Lung microvascular endothelial cell (primary cell): Measurements from ENCODE around the gene ZNF830. TPM values are rescaled to one million over a fixed set of nuclear protein-coding genes. Genes with fewer than 3 reads are reported as not detected.
"Not testable (repeated sequence)": the region's sequence is repeated elsewhere in the genome, so short reads cannot be mapped to it uniquely, and the experiment has no call there.

Experiments
- DNase-seq, 2 donors: peaks; one replicate each; pipeline versions ENCODE4 v3.0.0 to v3.0.0-alpha.2; 2010; ENCODE audit warnings: low read depth in 2 of 2
- total RNA-seq: library from RNA; depleted of rRNA; stranded (reverse); fragments of >200 nt; gene quantifications from 2 replicates; pipeline ENCODE4 v1.2.1, GENCODE V29; 2014

ZNF830 gene
- total RNA-seq = 7.8 and 13.9 TPM in 2 replicates

GRCh38 chr17:34961093-34961911 is at the start of gene ZNF830, which contains the start of gene CCT6B:
Gene ZNF830 (plus strand): TSS chr17:34961540. CDS start chr17:34961567, 27 bp downstream.
Gene CCT6B (minus strand): TSS chr17:34961460. CDS start chr17:34961393, 67 bp downstream.
- peak; percentile 97 to 98 for DNase-seq

- DNase-seq = no peak
These were observed 48.3 kb upstream of the ZNF830 start for GRCh38 chr17:34913001-34913400.

- DNase-seq = no peak
These were observed 45.2 kb upstream of the ZNF830 start for GRCh38 chr17:34916120-34916519.

- no peak for DNase-seq
These were observed 44.0 kb upstream of the ZNF830 start for GRCh38 chr17:34917381-34917780.

- no peak for DNase-seq
These were observed 40.7 kb upstream of the ZNF830 start for GRCh38 chr17:34920676-34921075.

- DNase-seq = no peak
These were observed 34.7 kb upstream of the ZNF830 start for GRCh38 chr17:34926661-34927060.

- no peak for DNase-seq
These were observed 31.1 kb upstream of the ZNF830 start for GRCh38 chr17:34930283-34930682.

GRCh38 chr17:34950780-34951179 is 10.6 kb upstream of the ZNF830 start:
- not testable (repeated sequence) for DNase-seq

- DNase-seq = no peak
These were observed 2.9 kb upstream of the ZNF830 start for GRCh38 chr17:34958438-34958837.

GRCh38 chr17:34974179-34974578 is 12.8 kb downstream of the ZNF830 start:
- DNase-seq = no peak

GRCh38 chr17:34974794-34975785 is 13.8 kb downstream of the ZNF830 start:
- no peak for DNase-seq

- DNase-seq = no peak
These were observed 17.8 kb downstream of the ZNF830 start for GRCh38 chr17:34979153-34979552.

GRCh38 chr17:34979650-34980352 is 18.5 kb downstream of the ZNF830 start:
- no peak for DNase-seq

GRCh38 chr17:34980353-34980680 is 19.0 kb downstream of the ZNF830 start, which contains the start of gene LIG3:
Gene LIG3 (plus strand): TSS chr17:34980512. CDS start chr17:34983006, 2,494 bp downstream.
- DNase-seq = peak; percentile 94 to 95

GRCh38 chr17:34980681-34981537 is 19.6 kb downstream of the ZNF830 start:
- DNase-seq = peak; percentile 71 to 81

GRCh38 chr17:34981538-34982241 is 20.4 kb downstream of the ZNF830 start:
- DNase-seq = peak; percentile 34 to 66

GRCh38 chr17:34987232-34987631 is 25.9 kb downstream of the ZNF830 start:
- DNase-seq = no peak

GRCh38 chr17:34988644-34989043 is 27.3 kb downstream of the ZNF830 start:
- DNase-seq = no peak

- no peak for DNase-seq
These were observed 28.1 kb downstream of the ZNF830 start for GRCh38 chr17:34989473-34989872.

- no peak for DNase-seq
These were observed 29.6 kb downstream of the ZNF830 start for GRCh38 chr17:34990921-34991365.
